HepG2 (cell line): Measurements from ENCODE around the gene DOCK1. TPM values are rescaled to one million over a fixed set of nuclear protein-coding genes. Genes with fewer than 3 reads are reported as not detected.

Experiments used
- ATAC-seq: fragments of 200-7000 bp; cut with Tn5 transposase; 3 replicates; pipeline ENCODE4 v1.9.1; 2020; ENCODE audit warnings: mild to moderate bottlenecking, moderate library complexity
- BruUV-seq: library from RNA; stranded (reverse); fragments of 400-500 nt; replicated peaks from 2 replicates; lab custom pipeline; 2021; lab: Mats Ljungman, UMichigan
- CTCF ChIA-PET: fragments of 300-600 bp; formaldehyde crosslinking; extraction: SDS; loops from one replicate; lab custom pipeline; 2021; ENCODE audit warnings: low total read pairs, inconsistent platforms, low intra/inter-chr PET ratio; lab: Yijun Ruan, JAX
- POLR2A ChIA-PET: fragments of 350-600 bp; sonication (Branson Sonifier 250); formaldehyde crosslinking; loops from one replicate; lab custom pipeline; 2020; ENCODE audit warnings: antibody characterized with exemption, inconsistent platforms; lab: Yijun Ruan, JAX
- DNase-seq: peaks from one replicate; pipeline ENCODE4 v3.0.0-alpha.2; 2015; ENCODE audit warnings: low spot score
- FAIRE-seq: peaks from 3 replicates; lab custom pipeline; 2011; peaks lifted over from hg19 to GRCh38; lab: Jason Lieb, UNC
- H2AFZ ChIP-seq: one replicate; pipeline ENCODE4 v1.6.1; 2011; ENCODE audit warnings: low read length, inconsistent platforms
- H3K27ac ChIP-seq: fragments of 300-600 bp; 3 replicates; pipeline ENCODE4 v1.8.0; 2011; ENCODE audit warnings: mixed run types, mild to moderate bottlenecking, mixed read lengths, low read length, inconsistent platforms; ENCODE audit not compliant: insufficient read depth; ENCODE audit errors: extremely low read length
- H3K27me3 ChIP-seq, 2 experiments: fragments of 200-600 bp in 1 of 2; 2 replicates in 1 of 2; 3 replicates in 1 of 2; pipeline versions ENCODE4 v1.6.0 to v1.8.0; 2011; ENCODE audit warnings: low read length in 2 of 2, mild to moderate bottlenecking in 2 of 2, moderate library complexity in 2 of 2, inconsistent platforms in 1 of 2; ENCODE audit not compliant: insufficient read depth in 2 of 2, control insufficient read depth in 1 of 2
- H3K36me3 ChIP-seq, 2 experiments: fragments of 200-600 bp in 1 of 2; replicated peaks in 1 of 2; 2 replicates in 1 of 2; 3 replicates in 1 of 2; pipeline versions ENCODE4 v1.5.1 to v1.8.0; 2011; ENCODE audit warnings: low read length in 2 of 2, inconsistent platforms in 1 of 2; ENCODE audit not compliant: insufficient read depth in 2 of 2, control insufficient read depth in 1 of 2
- H3K4me1 ChIP-seq: 2 replicates; pipeline ENCODE4 v1.5.1; 2012; ENCODE audit warnings: low read length, inconsistent platforms; ENCODE audit not compliant: insufficient read depth
- H3K4me2 ChIP-seq: 2 replicates; pipeline ENCODE4 v1.6.0; 2011; ENCODE audit warnings: low read depth, low read length, inconsistent platforms
- H3K4me3 ChIP-seq, 3 experiments: fragments of 200-600 bp in 1 of 3; sonication (generic), shearing (Covaris generic) in 1 of 3; replicated peaks in 1 of 3; 2 replicates each; pipeline ENCODE4 v1.5.1; 2011 to 2016; ENCODE audit warnings: low read length in 3 of 3, inconsistent platforms in 2 of 3, low read depth in 2 of 3, mild to moderate bottlenecking in 2 of 3, control low read depth in 1 of 3, mixed read lengths in 1 of 3; ENCODE audit not compliant: insufficient read depth in 1 of 3
- H3K79me2 ChIP-seq: one replicate; pipeline ENCODE4 v1.6.1; 2011; ENCODE audit warnings: low read length, inconsistent platforms; ENCODE audit not compliant: insufficient read depth
- H3K9ac ChIP-seq: 2 replicates; pipeline ENCODE4 v1.6.0; 2011; ENCODE audit warnings: mild to moderate bottlenecking, low read depth, low read length, inconsistent platforms; ENCODE audit not compliant: insufficient read depth
- H3K9me3 ChIP-seq: 2 replicates; pipeline ENCODE4 v1.5.1; 2012; ENCODE audit warnings: mild to moderate bottlenecking, low read length
- H4K20me1 ChIP-seq: 2 replicates; pipeline ENCODE4 v1.6.0; 2011; ENCODE audit warnings: inconsistent platforms, mild to moderate bottlenecking, low read length, moderate library complexity; ENCODE audit not compliant: insufficient read depth
- HNRNPK ChIP-seq: fragments of 200-400 bp; formaldehyde crosslinking; IDR thresholded peaks from 2 replicates; pipeline ENCODE4 v1.6.1; 2018; ENCODE audit warnings: low read length, low read depth, moderate library complexity, mild to moderate bottlenecking; ENCODE audit not compliant: poor library complexity, severe bottlenecking
- MATR3 ChIP-seq: sonication (generic); formaldehyde crosslinking; IDR thresholded peaks from 2 replicates; pipeline ENCODE4 v1.4.0; 2020; ENCODE audit warnings: missing genetic modification reagents
- RORA ChIP-seq: sonication (generic); formaldehyde crosslinking; IDR thresholded peaks from 2 replicates; pipeline ENCODE4 v1.5.0; 2020; ENCODE audit warnings: mild to moderate bottlenecking, missing genetic modification reagents, moderate library complexity
- SP1 ChIP-seq, 2 experiments: fragments of 450-650 bp in 1 of 2; sonication (generic) in 1 of 2; formaldehyde crosslinking in 1 of 2; IDR thresholded peaks; 2 replicates each; pipeline versions ENCODE4 v1.4.0 to v1.6.1; 2016 to 2020; ENCODE audit warnings: missing genetic modification reagents in 1 of 2
- TEAD3 ChIP-seq: optimal IDR thresholded peaks from 2 replicates; pipeline ENCODE3; 2016; ENCODE audit warnings: borderline replicate concordance
- ZIK1 ChIP-seq: sonication (generic); formaldehyde crosslinking; IDR thresholded peaks from 2 replicates; pipeline ENCODE4 v1.5.0; 2020; ENCODE audit warnings: mild to moderate bottlenecking, low read depth, missing genetic modification reagents, borderline replicate concordance
- ZNF430 ChIP-seq: sonication (generic); formaldehyde crosslinking; IDR thresholded peaks from 2 replicates; pipeline ENCODE4 v1.9.0; 2021; ENCODE audit warnings: mild to moderate bottlenecking, missing genetic modification reagents
- ZNF589 ChIP-seq: sonication (generic); formaldehyde crosslinking; conservative IDR thresholded peaks from 2 replicates; pipeline ENCODE4 v1.8.0; 2022; ENCODE audit warnings: mild to moderate bottlenecking, moderate library complexity, missing genetic modification reagents
- WGBS: methylation state at CpG from one replicate; pipeline ENCODE4 v1.1.6; 2017; ENCODE audit warnings: low lambda C conversion rate; 5-methylcytosine and 5-hydroxymethylcytosine counted together
- in situ Hi-C: cut with HindIII; loops from 2 replicates; pipeline ENCODE4 v1.10.0; 2017; ENCODE audit warnings: low pct_unique_long_range_greater_than_20kb; ENCODE audit not compliant: extremely low pct_ligation_motif_present
- intact Hi-C: fragments of 100-400 bp; cut with micrococcal nuclease; formaldehyde crosslinking; loops from one replicate; pipeline ENCODE4 v1.10.0; 2022; ENCODE audit not compliant: unreplicated experiment
- polyA plus RNA-seq, 8 experiments: library from polyadenylated mRNA; depleted of rRNA in 3 of 8; stranded (reverse) in 7 of 8; unstranded in 1 of 8; fragments of >200 nt; fragmentation: Illumina TruSeq in 4 of 8; extraction: Trizol in 4 of 8; gene quantifications; 2 replicates each; pipeline versions ENCODE4 v1.2.1 to v1.2.3, GENCODE V29; 2011 to 2016; ENCODE audit warnings: low read depth in 4 of 8, missing spikeins in 1 of 8, mixed read lengths in 1 of 8; ENCODE audit not compliant: insufficient read depth in 1 of 8
- total RNA-seq, 5 experiments: library from RNA; depleted of rRNA; stranded (reverse); fragments of >200 nt; fragmentation: Illumina TruSeq; extraction: Trizol; gene quantifications; 2 replicates each; pipeline ENCODE4 v1.2.3, GENCODE V29; 2016; ENCODE audit warnings: low read depth in 1 of 5
- TF ChIP-seq, protein P1 (sequence below): IDR thresholded peaks from 2 replicates; pipeline ENCODE4 v1.6.1; 2018; ENCODE audit warnings: missing genetic modification reagents, mild to moderate bottlenecking, missing compliant biosample characterization
- TF ChIP-seq, protein P2 (sequence below): sonication (generic); formaldehyde crosslinking; IDR thresholded peaks from 2 replicates; pipeline ENCODE4 v1.5.0; 2020; ENCODE audit warnings: missing genetic modification reagents, mild to moderate bottlenecking, borderline replicate concordance
- TF ChIP-seq, protein P3 (sequence below): sonication (generic); formaldehyde crosslinking; IDR thresholded peaks from 2 replicates; pipeline ENCODE4 v1.5.0; 2020; ENCODE audit warnings: missing genetic modification reagents, mild to moderate bottlenecking, borderline replicate concordance
- TF ChIP-seq, protein P4 (sequence below): fragments of 450-650 bp; IDR thresholded peaks from 2 replicates; pipeline ENCODE4 v1.6.1; 2017

Gene DOCK1
- total and polyA plus RNA-seq, 2 of the 13 experiments (the other 11 are each of a cell fraction or from before 2014, with no cell fraction given): 8.3 to 25.5 TPM

DNA sequence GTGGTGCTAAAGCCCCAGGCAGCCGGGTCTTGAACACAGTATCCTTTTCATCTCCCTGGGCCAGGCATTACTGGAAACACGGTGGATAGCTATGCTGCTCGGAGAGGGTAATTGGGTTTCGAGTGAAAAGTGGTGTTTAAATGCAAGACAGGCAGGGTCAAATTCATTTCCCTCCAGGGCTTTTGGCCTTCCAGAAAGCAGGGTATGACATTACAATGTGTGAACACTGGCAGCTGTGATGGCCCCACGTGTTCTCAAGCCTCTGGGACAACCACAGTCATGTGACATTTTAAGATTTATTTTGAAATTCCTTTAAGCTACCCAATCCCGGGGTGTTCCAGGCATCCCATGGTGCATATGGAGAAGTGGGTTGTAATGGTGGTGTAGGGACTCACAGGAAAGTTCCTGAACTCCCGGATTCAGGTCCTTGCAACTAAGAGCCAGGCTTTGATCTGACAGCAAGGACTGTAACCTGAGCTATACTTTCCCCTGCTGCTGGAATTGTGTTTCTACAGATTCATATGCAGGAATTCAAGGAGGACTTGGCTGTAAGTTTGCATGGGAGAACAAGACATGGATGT lies 244.4 kb downstream of the DOCK1 start:
- in situ Hi-C loops: no loop called here
- FAIRE-seq: no peak

DNA sequence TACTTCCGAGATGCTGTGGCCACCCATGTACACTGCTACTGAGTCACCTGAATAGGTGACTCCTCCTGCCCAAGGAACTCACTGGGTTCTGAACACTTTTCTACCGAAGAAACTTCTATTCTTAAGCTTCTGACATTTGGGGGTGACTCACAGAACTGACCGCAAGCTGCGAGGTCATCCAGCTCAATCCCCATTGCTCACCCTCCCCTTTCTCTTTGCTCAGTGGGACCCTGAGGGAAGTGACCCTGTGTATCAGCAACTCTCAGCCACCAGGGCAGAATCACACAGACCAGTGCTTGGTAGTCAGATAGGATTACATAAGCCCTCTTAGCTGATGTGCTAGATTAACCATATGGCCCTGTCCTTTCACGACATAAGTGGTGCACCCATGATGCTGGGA lies 244.9 kb downstream of the DOCK1 start:
- ChIA-PET CTCF (no interaction called here), POLR2A (no interaction called here)
- H2AFZ ChIP-seq: no peak overlapping the region
- H3K27me3 ChIP-seq: no peaks in the 10 kb centered on the region
- 0 out of 2 replicates have a peak, but pooled peaks cover 5% of the 10 kb centered on the region for H3K4me1 ChIP-seq
- BruUV-seq: no TSS peak
- FAIRE-seq: no peak
- H3K36me3 ChIP-seq: 0 out of 5 replicates have a peak, but pooled peaks cover 0 to 3% of the 10 kb centered on the region in 2 experiments
- H3K27ac ChIP-seq: no peak overlapping the region
- ATAC-seq: no peak
- H3K4me2 ChIP-seq: no peak overlapping the region
- no peak overlapping the region for H3K4me3 ChIP-seq
- no peaks in the 10 kb centered on the region for H4K20me1 ChIP-seq
- H3K9ac ChIP-seq: no peak overlapping the region
- no peaks in the 10 kb centered on the region for H3K79me2 ChIP-seq
- intact Hi-C loops (no loop called here), in situ Hi-C loops (no loop called here)
- WGBS: 95% methylated on average over 5 of the region's 5 CpGs
- no peak for DNase-seq
- H3K9me3 ChIP-seq: no peaks in the 10 kb centered on the region
- TF ChIP-seq, protein P1, sequence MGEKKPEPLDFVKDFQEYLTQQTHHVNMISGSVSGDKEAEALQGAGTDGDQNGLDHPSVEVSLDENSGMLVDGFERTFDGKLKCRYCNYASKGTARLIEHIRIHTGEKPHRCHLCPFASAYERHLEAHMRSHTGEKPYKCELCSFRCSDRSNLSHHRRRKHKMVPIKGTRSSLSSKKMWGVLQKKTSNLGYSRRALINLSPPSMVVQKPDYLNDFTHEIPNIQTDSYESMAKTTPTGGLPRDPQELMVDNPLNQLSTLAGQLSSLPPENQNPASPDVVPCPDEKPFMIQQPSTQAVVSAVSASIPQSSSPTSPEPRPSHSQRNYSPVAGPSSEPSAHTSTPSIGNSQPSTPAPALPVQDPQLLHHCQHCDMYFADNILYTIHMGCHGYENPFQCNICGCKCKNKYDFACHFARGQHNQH (CRISPR knock-in tag): no peak
- TF ChIP-seq MATR3 (CRISPR knock-in tag) (no peak), ZNF430 (CRISPR knock-in tag) (no peak), ZIK1 (CRISPR knock-in tag) (no peak), ZNF589 (CRISPR knock-in tag) (no peak), HNRNPK (no peak)
- TF ChIP-seq, protein P2, sequence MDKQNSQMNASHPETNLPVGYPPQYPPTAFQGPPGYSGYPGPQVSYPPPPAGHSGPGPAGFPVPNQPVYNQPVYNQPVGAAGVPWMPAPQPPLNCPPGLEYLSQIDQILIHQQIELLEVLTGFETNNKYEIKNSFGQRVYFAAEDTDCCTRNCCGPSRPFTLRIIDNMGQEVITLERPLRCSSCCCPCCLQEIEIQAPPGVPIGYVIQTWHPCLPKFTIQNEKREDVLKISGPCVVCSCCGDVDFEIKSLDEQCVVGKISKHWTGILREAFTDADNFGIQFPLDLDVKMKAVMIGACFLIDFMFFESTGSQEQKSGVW (CRISPR knock-in tag): no peak
- TF ChIP-seq, protein P3, sequence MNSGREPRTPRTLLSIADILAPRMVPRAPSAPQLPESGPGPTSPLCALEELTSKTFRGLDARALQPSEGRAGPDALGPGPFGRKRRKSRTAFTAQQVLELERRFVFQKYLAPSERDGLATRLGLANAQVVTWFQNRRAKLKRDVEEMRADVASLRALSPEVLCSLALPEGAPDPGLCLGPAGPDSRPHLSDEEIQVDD (CRISPR knock-in tag): no peak

More for the DNA sequence above, 244.4 kb downstream of the DOCK1 start:
- 98% methylated on average over 7 of the region's 7 CpGs for WGBS
- no peaks in the 10 kb centered on the region for H3K27me3 ChIP-seq
- intact Hi-C loops: no loop called here
- H3K4me3 ChIP-seq: no peak overlapping the region
- no peak for DNase-seq
- no peak overlapping the region for H3K4me2 ChIP-seq
- H3K27ac ChIP-seq: no peak overlapping the region
- H3K36me3 ChIP-seq: 0 out of 5 replicates have a peak, but pooled peaks cover 0 to 3% of the 10 kb centered on the region in 2 experiments
- POLR2A ChIA-PET: no interaction called here
- no peaks in the 10 kb centered on the region for H3K9me3 ChIP-seq
- no peaks in the 10 kb centered on the region for H4K20me1 ChIP-seq
- H2AFZ ChIP-seq: no peak overlapping the region
- ATAC-seq: no peak
- no peak overlapping the region for H3K9ac ChIP-seq
- H3K79me2 ChIP-seq: no peaks in the 10 kb centered on the region
- no TSS peak for BruUV-seq
- CTCF ChIA-PET: no interaction called here
- no peak for TF ChIP-seq RORA (CRISPR knock-in tag)
- TF ChIP-seq, protein P4, sequence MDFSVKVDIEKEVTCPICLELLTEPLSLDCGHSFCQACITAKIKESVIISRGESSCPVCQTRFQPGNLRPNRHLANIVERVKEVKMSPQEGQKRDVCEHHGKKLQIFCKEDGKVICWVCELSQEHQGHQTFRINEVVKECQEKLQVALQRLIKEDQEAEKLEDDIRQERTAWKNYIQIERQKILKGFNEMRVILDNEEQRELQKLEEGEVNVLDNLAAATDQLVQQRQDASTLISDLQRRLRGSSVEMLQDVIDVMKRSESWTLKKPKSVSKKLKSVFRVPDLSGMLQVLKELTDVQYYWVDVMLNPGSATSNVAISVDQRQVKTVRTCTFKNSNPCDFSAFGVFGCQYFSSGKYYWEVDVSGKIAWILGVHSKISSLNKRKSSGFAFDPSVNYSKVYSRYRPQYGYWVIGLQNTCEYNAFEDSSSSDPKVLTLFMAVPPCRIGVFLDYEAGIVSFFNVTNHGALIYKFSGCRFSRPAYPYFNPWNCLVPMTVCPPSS: no peak
- no peak for TF ChIP-seq TEAD3
- no peak for TF ChIP-seq SP1 (IDR thresholded peaks at IDR 0.05)
- no peak for TF ChIP-seq SP1 (CRISPR knock-in tag; IDR thresholded peaks at IDR 0.05)
- 0 out of 2 replicates have a peak, but pooled peaks cover 5% of the 10 kb centered on the region for H3K4me1 ChIP-seq
